ENCODE measurements around the gene MCM8.

MCM8 gene

GRCh38 chr20:6045566-6045965, 95.1 kb downstream of the MCM8 start:
- DNase-seq: no peak

- DNase-seq: no peak
Observed at GRCh38 chr20:6046432-6046831, 96.0 kb downstream of the MCM8 start.

GRCh38 chr20:6048391-6048790, 97.9 kb downstream of the MCM8 start:
- no peak for DNase-seq
